Stimulated activated naive CD8-positive, alpha-beta T cell treated with anti-CD3 and anti-CD28 coated beads, Interleukin-15, Interleukin-2, amounts not matched to agents 100 U/mL and 50 U/mL, for 24 hours (primary cell): Measurements from ENCODE around the gene DMAC2.
"Not testable (repeated sequence)": the region's sequence is repeated elsewhere in the genome, so short reads cannot be mapped to it uniquely, and the experiment has no call there.

ENCODE experiments used
- ATAC-seq: fragments of 150-1000 bp; cut with Tn5 transposase; one replicate; pipeline ENCODE4 v1.10.0; 2021
- DNase-seq: peaks from one replicate; pipeline ENCODE4 v3.0.0; 2021

Gene DMAC2

DNA sequence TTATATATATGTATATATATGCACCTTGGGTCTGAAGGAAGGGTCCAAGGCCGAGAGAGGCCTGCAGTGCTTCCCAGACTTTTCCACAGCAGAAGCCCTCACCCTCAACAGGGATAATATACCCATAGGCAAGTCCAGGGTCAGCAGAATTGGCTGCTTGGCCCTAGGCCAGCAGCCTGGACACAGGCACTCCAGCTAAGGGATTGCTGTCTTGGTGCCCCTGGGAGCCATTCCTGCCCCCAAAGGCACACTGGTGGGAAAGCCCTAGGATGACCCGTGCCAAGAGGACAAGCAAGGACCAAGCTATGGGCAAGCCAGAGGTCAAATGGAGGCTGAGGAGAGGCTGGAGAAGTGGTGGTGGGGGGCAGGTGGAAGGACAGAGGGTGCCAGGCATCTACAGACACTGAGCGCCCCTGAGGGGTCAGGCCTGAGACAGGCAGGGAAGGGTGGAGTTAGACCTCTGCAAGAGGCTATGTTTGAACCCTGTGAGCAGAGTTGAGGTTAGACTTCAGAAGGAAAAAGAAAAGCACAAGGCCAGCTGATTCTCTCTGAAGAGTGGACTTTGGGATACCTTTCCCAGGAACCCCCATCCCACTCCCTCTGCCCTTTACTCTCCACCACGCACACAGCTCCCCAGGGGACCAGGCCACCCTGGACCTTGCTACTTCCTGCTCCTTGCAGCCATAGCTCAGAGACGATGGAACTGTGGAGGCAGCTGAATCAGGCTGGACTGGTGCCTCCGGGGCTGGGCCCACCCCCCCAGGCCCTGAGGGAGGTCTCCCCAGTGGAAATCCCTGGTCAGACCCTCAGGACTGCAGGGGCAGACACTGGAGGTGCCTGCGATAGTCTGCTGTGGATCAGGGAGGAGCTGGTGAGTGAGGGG is 3.0 kb upstream of the DMAC2 start, which contains the start of gene ERICH4:
TSS of gene ERICH4 (plus strand) at position 684 of the 883 bp plus-strand sequence. CDS start at position 698, 14 bp downstream.
- no peak for DNase-seq
- ATAC-seq = no peak

DNA sequence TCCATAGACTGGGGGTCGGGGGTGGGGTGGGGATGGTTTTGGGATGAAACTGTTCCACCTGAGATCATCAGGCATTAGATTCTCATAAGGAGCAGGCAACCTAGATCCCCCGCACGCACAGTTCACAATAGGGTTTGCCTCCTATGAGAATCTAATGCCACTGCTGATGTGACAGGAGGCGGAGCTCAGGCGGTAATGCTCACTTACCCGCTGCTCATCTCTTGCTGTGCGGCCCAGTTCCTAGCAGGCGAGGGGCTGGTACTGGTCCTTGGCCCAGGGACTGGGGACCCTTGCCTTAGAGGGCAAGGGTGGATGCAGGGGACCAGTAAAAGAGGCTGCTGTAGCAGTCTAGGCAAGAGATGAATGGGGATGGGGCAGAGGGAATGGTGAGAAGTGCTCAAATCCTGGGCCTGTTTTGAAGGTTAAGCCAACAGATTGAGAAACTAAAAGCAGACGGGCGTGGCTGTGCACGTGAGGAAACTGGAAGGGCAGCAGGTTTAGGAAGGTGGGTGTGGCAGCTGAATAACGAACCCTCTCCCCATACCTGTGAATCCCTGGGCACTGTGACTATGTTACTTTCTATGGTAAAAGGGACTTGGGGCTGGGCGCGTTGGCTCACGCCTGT is 1.7 kb upstream of the DMAC2 start:
- ATAC-seq (no peak), DNase-seq (no peak)

- DNase-seq (no peak), ATAC-seq (no peak)
Measured at GRCh38 chr19:41437944-41438574, 1.7 kb downstream of the DMAC2 start.

DNA sequence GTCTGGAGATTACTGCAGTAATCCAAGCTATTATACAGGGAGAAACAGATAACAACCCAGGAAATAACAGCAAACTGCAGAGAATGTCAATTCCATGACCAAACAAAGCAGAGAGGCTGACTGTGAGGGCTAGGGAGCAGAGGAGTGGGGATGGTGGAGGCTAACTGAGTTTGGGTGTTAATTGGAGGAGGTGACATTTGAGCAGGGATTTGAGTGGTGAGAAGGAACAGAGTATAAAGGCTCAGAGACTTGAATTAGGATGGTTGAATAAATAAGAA is 3.1 kb downstream of the DMAC2 start:
- no peak for ATAC-seq

GRCh38 chr19:41435936-41436673 is 3.6 kb downstream of the DMAC2 start:
- no peak for ATAC-seq
- no peak for DNase-seq

More for the DNA sequence above, 3.1 kb downstream of the DMAC2 start:
- no peak for DNase-seq

DNA sequence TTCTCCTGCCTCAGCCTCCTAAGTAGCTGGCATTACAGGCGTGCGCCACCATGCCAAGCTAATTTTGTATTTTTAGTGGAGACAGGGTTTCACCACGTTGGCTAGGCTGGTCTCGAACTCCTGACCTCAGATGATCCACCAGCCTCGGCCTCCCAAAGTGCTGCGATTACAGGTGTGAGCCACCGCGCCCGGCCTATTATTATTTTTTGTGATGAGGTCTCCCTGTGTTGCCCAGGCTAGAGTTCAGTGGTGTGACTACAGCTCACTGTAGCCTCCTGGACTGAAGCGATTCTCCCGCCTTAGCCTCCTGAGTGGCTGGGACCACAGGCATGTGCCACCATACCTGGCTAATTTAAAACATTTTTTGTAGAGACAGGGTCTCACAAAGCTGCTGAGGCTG is 4.3 kb downstream of the DMAC2 start:
- not testable (repeated sequence) for ATAC-seq, DNase-seq

GRCh38 chr19:41434450-41434849 is 5.3 kb downstream of the DMAC2 start:
- ATAC-seq = no peak
- no peak for DNase-seq

GRCh38 chr19:41433171-41433570 is 6.5 kb downstream of the DMAC2 start:
- DNase-seq (no peak), ATAC-seq (no peak)

- DNase-seq (no peak), ATAC-seq (no peak)
Measured at GRCh38 chr19:41431426-41432386, 8.0 kb downstream of the DMAC2 start.

GRCh38 chr19:41430922-41431321 is 8.8 kb downstream of the DMAC2 start:
- ATAC-seq (no peak), DNase-seq (no peak)

DNA sequence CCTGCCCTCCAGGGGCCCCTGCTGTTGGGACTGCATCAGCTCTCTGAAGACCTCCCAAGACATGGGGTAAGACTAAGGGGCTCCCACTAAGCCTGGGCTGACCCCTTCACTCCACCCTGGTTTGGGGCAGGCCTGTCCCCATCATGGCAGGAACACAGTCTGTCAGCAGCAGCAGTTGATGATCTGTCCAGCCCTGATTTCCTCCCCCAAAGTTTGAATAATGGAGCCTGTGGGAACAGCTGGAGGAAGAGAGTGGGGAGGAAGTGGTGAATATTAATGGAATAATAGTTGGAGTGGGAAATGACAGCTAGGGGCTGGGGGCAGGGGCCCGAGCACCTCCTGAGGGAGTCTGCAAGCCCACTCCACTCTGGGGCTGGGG is 11.2 kb downstream of the DMAC2 start:
- no peak for ATAC-seq

GRCh38 chr19:41427647-41428480 is 11.8 kb downstream of the DMAC2 start:
- DNase-seq = peak; percentile 40
- peak; percentile 57 for ATAC-seq

More for the DNA sequence above, 11.2 kb downstream of the DMAC2 start:
- DNase-seq = no peak

GRCh38 chr19:41426952-41427646 is 12.6 kb downstream of the DMAC2 start, which contains the start of gene B3GNT8:
Gene B3GNT8, minus strand, starts transcription at chr19:41427374. Its CDS starts 596 bp downstream, at chr19:41426778.
- ATAC-seq = peak; percentile 67
- peak; percentile 70 for DNase-seq

DNA sequence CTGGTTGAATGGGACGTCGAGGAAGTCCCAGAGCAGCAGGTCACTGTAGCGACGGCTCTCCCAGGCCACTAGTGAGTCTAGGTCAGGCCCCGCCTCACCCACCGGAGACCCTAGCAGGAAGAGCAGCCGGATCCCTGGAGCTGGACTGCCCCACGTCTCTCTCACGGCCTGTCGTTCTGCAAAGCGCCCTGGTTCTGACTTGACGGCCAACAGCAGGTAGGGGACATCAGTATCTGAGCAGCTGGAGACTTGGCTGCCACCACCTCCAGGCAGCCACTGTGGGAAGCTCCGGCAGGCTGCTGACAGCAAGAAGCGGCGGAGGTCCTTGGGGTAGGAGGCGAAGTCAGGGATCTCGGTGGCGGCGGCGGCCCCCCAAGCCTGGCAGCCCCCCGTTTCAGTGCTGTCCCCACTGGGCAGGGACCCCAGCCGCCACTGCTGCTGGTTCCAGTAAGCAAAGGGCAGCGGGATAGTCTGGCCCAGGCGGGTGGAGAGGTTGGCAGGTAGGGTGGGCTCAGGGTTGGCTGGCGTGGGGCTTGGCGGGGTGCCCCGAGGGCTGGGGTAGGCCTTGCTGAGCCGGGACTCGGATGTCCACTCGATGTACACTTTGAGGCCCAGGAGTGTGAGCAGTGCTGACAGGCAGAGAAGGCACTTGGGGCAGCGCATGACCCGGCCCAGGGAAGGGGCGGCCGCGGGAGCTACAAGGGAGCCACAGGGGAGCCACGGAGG is 13.4 kb downstream of the DMAC2 start:
- ATAC-seq = no peak
- no peak for DNase-seq

DNA sequence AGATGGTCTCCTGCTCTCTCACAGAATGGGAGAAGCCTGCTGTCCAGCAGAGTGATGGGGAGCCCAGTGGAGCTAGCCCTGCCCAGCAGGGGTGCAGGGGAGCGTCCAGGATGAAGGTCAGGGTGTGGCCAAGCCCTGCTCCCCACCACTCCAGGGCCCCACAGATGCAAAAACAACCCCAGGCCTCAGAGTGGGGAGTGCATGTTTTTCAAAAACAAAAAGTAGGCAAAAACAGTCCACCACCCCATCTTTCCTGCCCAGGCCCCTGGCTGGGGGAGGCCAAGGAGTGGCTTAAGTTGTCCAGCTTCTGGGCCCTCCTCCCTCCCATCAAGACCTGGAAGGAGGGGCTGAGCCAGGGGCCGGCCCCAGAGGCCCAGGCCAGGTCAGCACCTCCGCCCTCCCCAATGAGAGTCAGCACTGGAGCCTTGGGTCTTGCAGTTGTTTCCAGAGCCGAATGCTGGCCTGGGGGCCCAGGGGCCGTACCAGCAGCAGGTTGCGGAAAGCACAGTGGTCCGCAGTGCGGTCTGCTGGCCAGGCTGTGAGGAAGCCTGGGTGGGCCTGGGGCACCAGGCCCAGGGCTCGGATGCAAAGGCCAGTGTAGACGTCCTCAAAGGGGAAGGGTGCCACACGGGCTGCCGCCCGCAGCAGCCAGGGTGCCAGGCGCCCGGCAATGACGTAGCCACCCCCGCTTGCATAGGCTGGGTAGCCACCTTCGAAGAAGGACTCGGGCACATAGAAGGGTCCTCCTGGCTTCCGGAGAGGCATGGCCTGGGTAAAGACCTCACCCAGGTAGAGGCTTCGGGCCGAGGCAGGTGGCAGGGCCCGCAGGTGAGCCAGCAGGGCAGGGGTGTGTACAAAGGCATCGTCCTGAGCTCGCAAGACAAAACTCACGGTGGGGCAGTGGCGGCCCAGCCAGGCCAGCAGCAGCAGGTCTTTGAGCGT is 14.3 kb downstream of the DMAC2 start:
- ATAC-seq = no peak
- no peak for DNase-seq

DNA sequence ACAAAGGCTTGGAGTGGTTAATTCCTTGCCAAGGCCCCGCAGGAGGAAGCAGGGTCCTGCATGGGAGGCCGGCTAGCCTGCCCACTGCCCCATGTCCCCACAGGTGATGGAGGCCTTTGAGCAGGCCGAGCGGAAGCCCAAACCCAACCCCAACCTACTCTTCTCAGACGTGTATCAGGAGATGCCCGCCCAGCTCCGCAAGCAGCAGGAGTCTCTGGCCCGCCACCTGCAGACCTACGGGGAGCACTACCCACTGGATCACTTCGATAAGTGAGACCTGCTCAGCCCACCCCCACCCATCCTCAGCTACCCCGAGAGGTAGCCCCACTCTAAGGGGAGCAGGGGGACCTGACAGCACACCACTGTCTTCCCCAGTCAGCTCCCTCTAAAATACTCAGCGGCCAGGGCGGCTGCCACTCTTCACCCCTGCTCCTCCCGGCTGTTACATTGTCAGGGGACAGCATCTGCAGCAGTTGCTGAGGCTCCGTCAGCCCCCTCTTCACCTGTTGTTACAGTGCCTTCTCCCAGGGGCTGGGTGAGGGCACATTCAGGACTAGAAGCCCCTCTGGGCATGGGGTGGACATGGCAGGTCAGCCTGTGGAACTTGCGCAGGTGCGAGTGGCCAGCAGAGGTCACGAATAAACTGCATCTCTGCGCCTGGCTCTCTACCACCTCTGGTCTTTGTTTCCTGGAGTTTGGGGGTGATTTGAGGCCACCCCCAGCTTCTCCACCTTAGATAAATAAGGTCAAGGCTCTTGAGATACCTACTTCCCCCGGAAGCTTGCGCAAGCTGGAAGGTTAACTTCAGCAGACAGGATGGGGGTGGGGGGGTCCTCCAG is 15.2 kb downstream of the DMAC2 start:
- DNase-seq = no peak
- no peak for ATAC-seq

GRCh38 chr19:41422955-41423354 is 16.8 kb downstream of the DMAC2 start:
- no peak for ATAC-seq
- no peak for DNase-seq
